ENCODE measurements around the gene C5AR2. TPM values are rescaled to one million over a fixed set of nuclear protein-coding genes. Genes with fewer than 3 reads are reported as not detected.
"Not testable (repeated sequence)": the region's sequence is repeated elsewhere in the genome, so short reads cannot be mapped to it uniquely, and the experiment has no call there.

Gene C5AR2
- total RNA-seq, 1 donor from 2014 or later: not detected

- Mint-ChIP-seq H3K27me3 (ENCODE audit: low read depth) (peaks cover 2% of the 10 kb centered on the region), H3K4me1 (no peaks in the 10 kb centered on the region), H3K4me3 (no peak overlapping the region), H3K36me3 (no peaks in the 10 kb centered on the region), H3K27ac (no peak overlapping the region), H3K9me3 (no peaks in the 10 kb centered on the region)
- no peak for TF ChIP-seq CTCF (IDR thresholded peaks at IDR 0.05; ENCODE audit: unreplicated experiment)
- no peak for DNase-seq (ENCODE audit: low spot score in 2 of 2, unreplicated experiment in 2 of 2)
Measured at GRCh38 chr19:47340477-47341208, 8.7 kb downstream of the C5AR2 start.

- Mint-ChIP-seq H3K27ac (no peak overlapping the region), H3K4me3 (no peak overlapping the region), H3K4me1 (no peaks in the 10 kb centered on the region), H3K27me3 (ENCODE audit: low read depth) (peaks cover 2% of the 10 kb centered on the region), H3K36me3 (no peaks in the 10 kb centered on the region), H3K9me3 (no peaks in the 10 kb centered on the region)
- no peak for DNase-seq (ENCODE audit: low spot score in 2 of 2, unreplicated experiment in 2 of 2)
- no peak for TF ChIP-seq CTCF (IDR thresholded peaks at IDR 0.05; ENCODE audit: unreplicated experiment)
Measured at GRCh38 chr19:47341734-47342133, 9.8 kb downstream of the C5AR2 start.

GRCh38 chr19:47343194-47343802 lies 11.3 kb downstream of the C5AR2 start:
- TF ChIP-seq CTCF (IDR thresholded peaks at IDR 0.05; ENCODE audit: unreplicated experiment): no peak
- no peaks in the 10 kb centered on the region for H3K9me3 Mint-ChIP-seq
- no peaks in the 10 kb centered on the region for H3K36me3 Mint-ChIP-seq

GRCh38 chr19:47344425-47344824 lies 12.4 kb downstream of the C5AR2 start:
- Mint-ChIP-seq H3K9me3 (no peaks in the 10 kb centered on the region), H3K4me1 (peaks cover 4% of the 10 kb centered on the region), H3K27me3 (ENCODE audit: low read depth) (peaks cover 2% of the 10 kb centered on the region), H3K36me3 (no peaks in the 10 kb centered on the region), H3K27ac (no peak overlapping the region), H3K4me3 (no peak overlapping the region)
- no peak for TF ChIP-seq CTCF (IDR thresholded peaks at IDR 0.05; ENCODE audit: unreplicated experiment)
- DNase-seq (ENCODE audit: low spot score in 2 of 2, unreplicated experiment in 2 of 2): no peak

More at GRCh38 chr19:47343194-47343802, 11.3 kb downstream of the C5AR2 start:
- Mint-ChIP-seq H3K4me3 (no peak overlapping the region), H3K27me3 (ENCODE audit: low read depth) (peaks cover 2% of the 10 kb centered on the region), H3K27ac (no peak overlapping the region), H3K4me1 (no peaks in the 10 kb centered on the region)
- no peak for DNase-seq (ENCODE audit: low spot score in 2 of 2, unreplicated experiment in 2 of 2)

GRCh38 chr19:47346024-47346423 lies 14.0 kb downstream of the C5AR2 start:
- not testable (repeated sequence) for H3K4me3 Mint-ChIP-seq; H3K27ac Mint-ChIP-seq; H3K36me3 Mint-ChIP-seq; H3K9me3 Mint-ChIP-seq; DNase-seq (ENCODE audit: low spot score in 2 of 2, unreplicated experiment in 2 of 2); H3K27me3 Mint-ChIP-seq (ENCODE audit: low read depth)
- H3K4me1 Mint-ChIP-seq: peaks cover 16% of the 10 kb centered on the region
